CD4-positive, alpha-beta T cell treated with Interleukin-2 at 100 ng/mL for 4 hours (primary cell): ENCODE data around the gene CACNG7.

Experiments
- DNase-seq: peaks from one replicate; pipeline ENCODE4 v3.0.0-alpha.2; 2020; ENCODE audit warnings: low spot score

The CACNG7 gene

GRCh38 chr19:53953383-53953782 is 44.3 kb downstream of the CACNG7 start:
- no peak for DNase-seq

- no peak for DNase-seq
These were observed 48.5 kb downstream of the CACNG7 start for GRCh38 chr19:53957448-53958167.

GRCh38 chr19:53958168-53958571 is 49.1 kb downstream of the CACNG7 start:
- no peak for DNase-seq

GRCh38 chr19:53958823-53959757 is 50.0 kb downstream of the CACNG7 start:
- no peak for DNase-seq

- no peak for DNase-seq
These were observed 51.1 kb downstream of the CACNG7 start for GRCh38 chr19:53960187-53960586.

GRCh38 chr19:53960886-53961285 is 51.8 kb downstream of the CACNG7 start:
- DNase-seq: no peak

GRCh38 chr19:53961523-53962356 is 52.7 kb downstream of the CACNG7 start:
- DNase-seq: no peak

GRCh38 chr19:53962887-53963431 is 53.9 kb downstream of the CACNG7 start, which contains the start of gene CACNG8:
CACNG8 (plus strand) TSS chr19:53962937.
- no peak for DNase-seq

GRCh38 chr19:53965091-53965490 is 56.0 kb downstream of the CACNG7 start:
- DNase-seq: no peak

GRCh38 chr19:53966931-53967330 is 57.9 kb downstream of the CACNG7 start:
- DNase-seq: no peak

- no peak for DNase-seq
These were observed 60.3 kb downstream of the CACNG7 start for GRCh38 chr19:53969366-53969765.

GRCh38 chr19:53971673-53972072 is 62.6 kb downstream of the CACNG7 start:
- no peak for DNase-seq

- peak; percentile 54 for DNase-seq
These were observed 68.4 kb downstream of the CACNG7 start for GRCh38 chr19:53977429-53977990.

GRCh38 chr19:53977991-53978731 is 69.1 kb downstream of the CACNG7 start:
- DNase-seq: peak; percentile 11

GRCh38 chr19:53978975-53979801 is 70.1 kb downstream of the CACNG7 start:
- DNase-seq: no peak

- no peak for DNase-seq
These were observed 71.7 kb downstream of the CACNG7 start for GRCh38 chr19:53980539-53981375.

- DNase-seq: no peak
These were observed 72.4 kb downstream of the CACNG7 start for GRCh38 chr19:53981376-53981951.

- no peak for DNase-seq
These were observed 72.9 kb downstream of the CACNG7 start for GRCh38 chr19:53982001-53982451.
